CD4-positive, alpha-beta T cell treated with Interleukin-4 for 1 hour (primary cell): Measurements from ENCODE around the gene PTPRK.
A peak's percentile ranks its signal among the peaks of the same experiment; 100 is the strongest.
"Not testable (repeated sequence)": the region's sequence is repeated elsewhere in the genome, so short reads cannot be mapped to it uniquely, and the experiment has no call there.

Experiments
- DNase-seq, 2 donors: peaks; one replicate each; pipeline ENCODE4 v3.0.0-alpha.2; 2020 to 2022

The PTPRK gene

DNA sequence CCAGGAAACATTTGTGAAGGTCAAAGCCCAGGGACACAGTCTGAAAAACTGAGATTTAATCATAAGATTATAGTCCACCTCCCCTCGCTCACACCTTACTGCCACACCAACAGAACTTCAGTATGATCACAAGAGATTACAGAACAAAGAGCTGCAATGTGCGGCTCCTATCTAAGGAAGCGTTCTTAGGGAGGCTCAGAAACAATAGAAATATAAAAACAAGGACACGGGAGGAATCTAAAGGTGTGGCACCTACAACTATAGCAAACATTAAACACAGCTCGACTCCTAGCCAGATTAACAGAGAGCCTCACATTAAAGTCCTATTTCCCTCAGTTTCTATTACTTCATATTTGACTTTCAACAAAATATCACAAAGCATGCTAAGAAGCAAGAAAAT, 579.2 kb downstream of the PTPRK start:
- DNase-seq, result no peak

DNA sequence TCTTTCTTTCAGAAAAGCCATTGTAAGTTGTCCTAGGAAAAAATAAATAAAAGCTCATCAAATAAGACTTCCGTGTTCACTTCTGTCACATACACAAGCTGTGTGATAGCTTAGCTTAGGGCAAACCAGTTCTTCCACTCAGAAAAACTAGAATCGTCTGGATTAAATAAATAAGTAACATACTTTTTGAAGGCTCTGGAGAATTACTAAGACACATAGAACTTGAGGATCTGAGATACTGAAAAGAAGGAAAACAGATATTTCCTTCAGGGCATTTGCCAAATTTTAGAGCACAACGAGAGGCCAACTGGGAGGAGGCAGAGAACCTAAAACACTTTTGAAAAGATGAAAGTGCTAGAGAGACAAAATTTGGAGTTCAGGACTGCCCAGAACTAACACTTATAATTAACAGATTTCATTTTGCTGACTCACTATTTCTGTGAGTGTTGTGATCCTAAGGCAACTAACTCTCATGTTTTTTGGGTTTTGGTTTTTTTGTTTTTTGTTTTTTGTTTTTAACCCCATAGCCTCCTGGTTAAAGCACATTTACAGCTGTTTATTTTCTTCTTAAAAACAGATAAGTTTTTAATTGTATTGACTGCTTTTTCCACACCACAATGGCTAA, 580.8 kb downstream of the PTPRK start:
- no peak for DNase-seq

DNA sequence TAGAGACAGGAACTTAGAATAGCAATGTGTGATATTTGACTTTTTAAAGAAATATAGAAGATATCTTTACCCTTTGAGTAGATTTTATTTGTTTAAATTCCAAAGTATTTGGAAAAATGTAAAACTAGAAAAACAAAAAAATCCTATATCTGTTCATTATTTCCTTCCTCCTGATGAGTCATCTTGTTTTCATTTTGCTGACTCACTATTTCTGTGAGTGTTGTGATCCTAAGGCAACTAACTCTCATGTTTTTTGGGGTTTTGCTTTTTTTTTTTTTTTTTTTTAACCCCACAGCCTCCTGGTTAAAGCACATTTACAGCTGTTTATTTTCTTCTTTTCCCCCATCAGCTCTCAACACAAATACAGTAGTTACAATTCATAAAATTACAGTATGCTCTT, 581.7 kb downstream of the PTPRK start:
- peak in 1 of 2 donors; percentile 53 for DNase-seq

- DNase-seq, result no peak
Observed at GRCh38 chr6:127937747-127938146, 582.7 kb downstream of the PTPRK start.

- DNase-seq, result no peak
Observed at GRCh38 chr6:127937102-127937501, 583.3 kb downstream of the PTPRK start.

GRCh38 chr6:127934956-127935355, 585.4 kb downstream of the PTPRK start:
- no peak for DNase-seq

GRCh38 chr6:127933852-127934840, 586.3 kb downstream of the PTPRK start:
- peak; percentile 33 to 76 for DNase-seq

DNA sequence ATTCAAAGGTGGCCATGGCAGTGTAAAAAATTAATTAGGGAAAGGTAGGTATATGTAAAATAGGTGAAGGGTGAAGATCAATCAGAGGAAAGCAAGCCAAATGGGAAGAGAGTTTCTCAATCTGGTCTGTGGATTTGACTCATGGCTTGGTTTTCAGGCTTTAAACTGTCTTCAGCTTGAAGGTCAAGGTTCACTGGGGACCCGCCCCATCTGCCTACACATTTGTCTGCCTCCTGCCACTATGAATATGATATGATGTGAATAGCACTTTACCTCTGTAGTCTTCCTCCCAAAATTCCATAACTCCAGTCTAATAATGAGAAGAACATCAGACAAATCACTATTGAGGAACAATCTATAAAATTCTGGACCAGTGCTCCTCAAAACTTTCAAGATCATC, 587.3 kb downstream of the PTPRK start:
- DNase-seq, result no peak

GRCh38 chr6:127932708-127933107, 587.7 kb downstream of the PTPRK start:
- DNase-seq, result no peak

GRCh38 chr6:127926441-127926840, 594.0 kb downstream of the PTPRK start:
- DNase-seq, result not testable (repeated sequence)

- no peak for DNase-seq
Observed at GRCh38 chr6:127924440-127924839, 596.0 kb downstream of the PTPRK start.

GRCh38 chr6:127924031-127924430, 596.4 kb downstream of the PTPRK start:
- DNase-seq, result no peak

- DNase-seq, result peak in 1 of 2 donors; percentile 44
Observed at GRCh38 chr6:127923135-127923534, 597.3 kb downstream of the PTPRK start.

GRCh38 chr6:127921982-127922381, 598.4 kb downstream of the PTPRK start:
- no peak for DNase-seq

- no peak for DNase-seq
Observed at GRCh38 chr6:127920804-127921203, 599.6 kb downstream of the PTPRK start.
